ENCODE measurements around the gene TIMP3. TPM values are rescaled to one million over a fixed set of nuclear protein-coding genes. Genes with fewer than 3 reads are reported as not detected.

TIMP3 gene
- total and polyA plus RNA-seq, 4 experiments from 2014 or later, result 1.7 to 2.3 TPM; not detected in 2

DNA sequence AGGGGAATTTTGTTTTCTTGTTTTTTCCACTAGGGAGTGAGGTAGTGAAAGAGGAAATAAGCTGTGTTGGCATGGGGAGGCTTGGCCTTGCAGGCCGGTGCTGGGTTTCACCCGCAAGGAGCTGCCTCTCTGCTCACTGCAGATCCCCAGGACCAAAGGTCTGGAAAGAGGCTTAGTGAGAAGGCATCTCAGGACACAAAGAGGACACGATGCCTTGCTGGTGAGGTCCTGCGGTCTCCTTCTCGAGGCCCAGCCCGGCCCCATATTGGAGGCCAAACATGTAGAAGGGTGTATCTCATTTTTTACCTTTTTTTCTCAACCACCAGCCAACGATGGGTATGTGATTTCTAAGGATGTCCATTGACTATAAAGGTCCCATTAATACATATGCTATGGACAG is 17.6 kb downstream of the TIMP3 start:
- ChIA-PET CTCF (ENCODE audit: partially characterized antibody) (no interaction called here), POLR2A (ENCODE audit: partially characterized antibody) (no interaction called here)
- intact Hi-C loops (cut with micrococcal nuclease), result no loop called here
- no peaks in the 10 kb centered on the region for H3K4me1 Mint-ChIP-seq
- peaks cover 0 to 2% (median 0%) of the 10 kb centered on the region in 8 donors for H3K9me3 Mint-ChIP-seq
- Histone ChIP-seq H3K4me1 (ENCODE audit: insufficient read depth, low read length) (no peaks in the 10 kb centered on the region), H3K4me3 (ENCODE audit: low read length in 2 of 2) (no peak overlapping the region), H3K27ac (ENCODE audit: low read depth, low read length) (no peak overlapping the region), H3K27me3 (ENCODE audit: insufficient read depth, low read length) (no peaks in the 10 kb centered on the region), H3K36me3 (ENCODE audit: insufficient read depth, low read length) (no peaks in the 10 kb centered on the region), H3K9me3 (ENCODE audit: control insufficient read depth in 1 of 2, low read length in 2 of 2) (no peaks in the 10 kb centered on the region)
- H3K27me3 Mint-ChIP-seq, result peaks cover 0 to 7% of the 10 kb centered on the region in 2 donors
- no peak overlapping the region for H3K27ac Mint-ChIP-seq
- H3K36me3 Mint-ChIP-seq, result no peaks in the 10 kb centered on the region
- H3K4me3 Mint-ChIP-seq, result no peak overlapping the region
- no peak for DNase-seq

- H3K27ac ChIP-seq (ENCODE audit: low read depth, low read length), result no peak overlapping the region
- H3K27me3 ChIP-seq (ENCODE audit: insufficient read depth, low read length), result no peaks in the 10 kb centered on the region
- CTCF ChIA-PET (ENCODE audit: partially characterized antibody), result no interaction called here
- DNase-seq, result no peak
- POLR2A ChIA-PET (ENCODE audit: partially characterized antibody), result no interaction called here
- H3K4me1 Mint-ChIP-seq, result no peaks in the 10 kb centered on the region
- no peaks in the 10 kb centered on the region for H3K36me3 ChIP-seq (ENCODE audit: insufficient read depth, low read length)
- H3K27ac Mint-ChIP-seq, result no peak overlapping the region
- no peaks in the 10 kb centered on the region for H3K4me1 ChIP-seq (ENCODE audit: insufficient read depth, low read length)
- intact Hi-C loops (cut with micrococcal nuclease), result no loop called here
- H3K9me3 ChIP-seq (ENCODE audit: control insufficient read depth in 1 of 2, low read length in 2 of 2), result no peaks in the 10 kb centered on the region
- no peak overlapping the region for H3K4me3 Mint-ChIP-seq
- peaks cover 0 to 2% (median 0%) of the 10 kb centered on the region in 8 donors for H3K9me3 Mint-ChIP-seq
- no peak overlapping the region for H3K4me3 ChIP-seq (ENCODE audit: low read length in 2 of 2)
- H3K36me3 Mint-ChIP-seq, result no peaks in the 10 kb centered on the region
- H3K27me3 Mint-ChIP-seq, result peaks cover 3 to 13% of the 10 kb centered on the region in 2 donors
Observed at GRCh38 chr22:32820131-32821119, 18.9 kb downstream of the TIMP3 start.

DNA sequence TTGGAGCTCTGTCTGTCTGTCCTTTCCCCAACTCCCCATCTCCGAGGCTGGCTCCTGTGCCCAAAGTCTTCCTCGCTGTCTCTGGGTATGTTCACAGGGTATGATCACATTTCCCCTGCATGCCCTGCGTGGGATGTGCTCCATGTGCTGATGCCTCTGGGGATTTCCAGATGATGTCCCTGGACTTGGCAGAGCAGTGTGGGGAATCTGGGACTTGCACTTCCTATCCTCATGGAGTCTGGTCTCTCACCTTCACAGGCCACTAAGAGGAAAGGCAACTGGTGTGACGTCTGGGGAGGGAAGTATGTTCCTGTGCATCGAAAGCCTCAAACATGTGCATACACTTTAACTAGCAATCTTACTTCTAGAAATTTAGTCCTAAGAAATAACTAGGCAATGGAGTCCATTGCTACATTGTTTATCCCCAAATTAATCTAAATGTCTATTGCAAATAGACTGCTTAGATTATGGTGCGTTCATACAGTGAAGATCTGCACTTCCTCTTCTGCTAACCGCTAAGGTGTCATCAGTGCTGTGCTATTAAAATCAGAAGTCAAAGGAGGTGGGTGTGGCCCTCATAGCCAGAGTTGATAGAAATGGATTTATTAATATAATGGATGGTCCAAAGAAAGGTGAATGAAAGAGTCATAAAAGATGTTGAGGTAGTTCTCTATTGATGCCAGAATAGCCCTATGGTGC is 20.8 kb downstream of the TIMP3 start:
- Histone ChIP-seq H3K27me3 (ENCODE audit: insufficient read depth, low read length) (no peaks in the 10 kb centered on the region), H3K36me3 (ENCODE audit: insufficient read depth, low read length) (no peaks in the 10 kb centered on the region), H3K4me3 (ENCODE audit: low read length in 2 of 2) (no peak overlapping the region), H3K9me3 (ENCODE audit: control insufficient read depth in 1 of 2, low read length in 2 of 2) (no peaks in the 10 kb centered on the region), H3K4me1 (ENCODE audit: insufficient read depth, low read length) (no peaks in the 10 kb centered on the region), H3K27ac (ENCODE audit: low read depth, low read length) (no peak overlapping the region)
- peaks cover 3 to 12% of the 10 kb centered on the region in 2 donors for H3K27me3 Mint-ChIP-seq
- no peaks in the 10 kb centered on the region for H3K36me3 Mint-ChIP-seq
- no peaks in the 10 kb centered on the region for H3K4me1 Mint-ChIP-seq
- no peak overlapping the region for H3K4me3 Mint-ChIP-seq
- no peak overlapping the region for H3K27ac Mint-ChIP-seq
- ChIA-PET CTCF (ENCODE audit: partially characterized antibody) (no interaction called here), POLR2A (ENCODE audit: partially characterized antibody) (no interaction called here)
- H3K9me3 Mint-ChIP-seq, result peaks cover 0 to 2% (median 0%) of the 10 kb centered on the region in 8 donors
- intact Hi-C loops (cut with micrococcal nuclease), result no loop called here
- DNase-seq, result no peak

DNA sequence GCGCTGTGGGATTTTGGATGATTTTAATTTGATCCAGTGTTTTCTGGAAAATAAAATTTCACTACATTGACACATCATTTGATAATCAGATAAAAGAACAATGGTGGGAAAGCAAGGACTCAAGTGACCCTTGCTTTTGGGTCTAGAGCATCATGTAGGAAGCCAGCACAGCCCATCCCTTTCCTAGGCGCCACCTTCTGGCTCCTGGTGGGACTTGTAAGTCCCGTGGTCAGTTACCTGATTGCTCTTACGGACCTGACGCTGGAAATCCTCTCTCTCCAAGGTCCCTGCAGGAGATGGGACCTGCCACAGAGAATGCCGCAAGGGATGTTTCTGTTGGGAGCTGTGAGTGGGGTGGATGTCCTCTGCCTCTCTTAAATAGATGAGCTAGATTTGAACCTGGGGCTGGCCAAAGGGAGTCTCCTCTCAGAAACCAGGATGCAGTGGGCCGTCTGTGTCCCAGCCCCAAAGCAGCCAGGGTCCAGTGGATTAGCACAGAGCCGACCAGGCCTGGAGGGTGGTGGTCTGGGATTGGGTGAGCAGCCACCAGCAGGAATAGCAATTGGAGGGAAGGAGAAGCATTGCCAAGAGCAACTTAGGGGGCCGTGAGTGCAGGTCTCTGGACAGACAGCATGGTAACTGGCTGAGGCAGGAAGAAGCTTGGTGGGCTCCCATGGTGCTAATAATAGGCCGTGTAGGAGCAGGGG is 21.7 kb downstream of the TIMP3 start:
- Histone ChIP-seq H3K36me3 (ENCODE audit: insufficient read depth, low read length) (no peaks in the 10 kb centered on the region), H3K4me1 (ENCODE audit: insufficient read depth, low read length) (no peaks in the 10 kb centered on the region), H3K27me3 (ENCODE audit: insufficient read depth, low read length) (no peaks in the 10 kb centered on the region), H3K27ac (ENCODE audit: low read depth, low read length) (no peak overlapping the region), H3K9me3 (ENCODE audit: control insufficient read depth in 1 of 2, low read length in 2 of 2) (no peaks in the 10 kb centered on the region), H3K4me3 (ENCODE audit: low read length in 2 of 2) (no peak overlapping the region)
- peak in 1 of 5 donors; percentile 7 for DNase-seq
- CTCF ChIA-PET (ENCODE audit: partially characterized antibody), result interaction anchor here (0.9 kb wide), 1 partner anchor 162 kb away, joined by 3 read pairs; no protein-coding TSS in a partner anchor
- H3K36me3 Mint-ChIP-seq, result no peaks in the 10 kb centered on the region
- peaks cover 3 to 9% of the 10 kb centered on the region in 2 donors for H3K27me3 Mint-ChIP-seq
- intact Hi-C loops (cut with micrococcal nuclease), result no loop called here
- no peaks in the 10 kb centered on the region for H3K4me1 Mint-ChIP-seq
- peaks cover 0 to 2% (median 0%) of the 10 kb centered on the region in 8 donors for H3K9me3 Mint-ChIP-seq
- no peak overlapping the region for H3K4me3 Mint-ChIP-seq
- POLR2A ChIA-PET (ENCODE audit: partially characterized antibody), result no interaction called here
- no peak overlapping the region for H3K27ac Mint-ChIP-seq

DNA sequence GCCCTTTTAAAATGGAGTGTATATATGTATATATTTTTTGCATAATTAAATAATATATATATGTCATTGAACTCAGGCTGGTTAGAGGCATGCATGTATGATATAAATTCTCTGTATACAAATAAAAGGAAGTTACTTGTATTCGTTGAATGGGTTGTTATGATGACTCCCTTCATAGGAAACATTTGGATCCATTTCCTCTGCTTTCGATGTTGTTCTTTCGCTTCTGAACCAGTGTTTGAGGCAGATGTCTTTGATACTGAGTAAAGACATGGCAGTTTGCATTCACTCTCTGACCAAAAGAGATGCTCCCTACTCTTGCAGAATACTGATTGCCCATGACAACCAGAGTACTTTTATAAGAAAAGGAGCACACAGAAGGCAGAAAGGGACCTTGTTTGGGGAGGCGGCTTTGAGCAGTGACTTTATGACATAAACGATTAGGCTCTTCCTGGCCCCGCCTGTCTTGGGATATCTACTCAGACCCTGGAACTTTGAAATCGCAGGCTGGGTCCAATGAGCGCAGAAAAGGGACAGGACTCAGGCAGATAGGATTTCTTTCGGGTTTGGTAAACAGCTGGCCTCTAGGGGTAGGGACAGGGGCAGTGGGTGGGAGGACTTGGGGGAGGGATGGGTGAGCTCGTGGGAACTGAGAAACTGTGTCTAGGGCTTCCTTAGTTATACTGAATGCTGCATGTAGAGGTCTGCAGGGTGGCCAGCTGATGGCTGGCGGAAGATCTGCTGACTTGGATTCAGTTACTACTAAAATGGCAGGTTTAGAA is 23.2 kb downstream of the TIMP3 start:
- Mint-ChIP-seq H3K27ac (no peak overlapping the region), H3K9me3 (peaks cover 0 to 2% (median 0%) of the 10 kb centered on the region in 8 donors), H3K4me1 (no peaks in the 10 kb centered on the region), H3K27me3 (peaks cover 3 to 12% of the 10 kb centered on the region in 2 donors), H3K4me3 (no peak overlapping the region), H3K36me3 (no peaks in the 10 kb centered on the region)
- Histone ChIP-seq H3K27me3 (ENCODE audit: insufficient read depth, low read length) (no peaks in the 10 kb centered on the region), H3K27ac (ENCODE audit: low read depth, low read length) (no peak overlapping the region), H3K9me3 (ENCODE audit: control insufficient read depth in 1 of 2, low read length in 2 of 2) (no peaks in the 10 kb centered on the region), H3K4me1 (ENCODE audit: insufficient read depth, low read length) (no peaks in the 10 kb centered on the region), H3K4me3 (ENCODE audit: low read length in 2 of 2) (no peak overlapping the region), H3K36me3 (ENCODE audit: insufficient read depth, low read length) (no peaks in the 10 kb centered on the region)
- POLR2A ChIA-PET (ENCODE audit: partially characterized antibody), result no interaction called here
- intact Hi-C loops (cut with micrococcal nuclease), result no loop called here
- no peak for DNase-seq
- CTCF ChIA-PET (ENCODE audit: partially characterized antibody), result no interaction called here

DNA sequence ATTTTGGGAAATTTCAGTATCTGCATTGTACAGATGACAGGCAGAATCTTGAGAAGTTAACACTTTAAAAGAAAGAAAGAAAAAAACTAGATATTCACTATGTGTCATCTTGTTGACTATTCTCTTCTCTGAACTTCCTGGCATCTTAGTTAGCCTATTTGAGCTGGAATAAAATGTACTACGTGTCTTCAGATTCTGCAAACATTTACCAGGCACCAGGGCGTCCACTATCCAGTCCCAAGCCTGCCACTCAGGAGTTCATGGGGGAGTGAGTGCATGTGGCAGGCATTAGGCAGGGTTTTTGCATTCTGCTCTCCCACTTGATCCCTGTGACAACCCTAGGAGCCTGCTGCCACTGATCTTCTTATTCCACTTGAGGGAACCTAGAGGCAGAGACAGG is 25.0 kb downstream of the TIMP3 start:
- H3K9me3 Mint-ChIP-seq, result peaks cover 0 to 2% (median 0%) of the 10 kb centered on the region in 8 donors
- no peak overlapping the region for H3K4me3 Mint-ChIP-seq
- ChIA-PET CTCF (ENCODE audit: partially characterized antibody) (interaction anchor here (1.4 kb wide), 1 partner anchor 10 kb away, joined by 6 read pairs; no protein-coding TSS in a partner anchor), POLR2A (ENCODE audit: partially characterized antibody) (no interaction called here)
- intact Hi-C loops (cut with micrococcal nuclease), result no loop called here
- peak overlapping the region in 1 of 7 donors; percentile 62 for H3K27ac Mint-ChIP-seq
- peaks cover 0 to 2% (median 0%) of the 10 kb centered on the region in 4 donors for H3K4me1 Mint-ChIP-seq
- peaks cover 4 to 12% of the 10 kb centered on the region in 2 donors for H3K27me3 Mint-ChIP-seq
- DNase-seq, result no peak
- no peaks in the 10 kb centered on the region for H3K36me3 Mint-ChIP-seq
- Histone ChIP-seq H3K9me3 (ENCODE audit: control insufficient read depth in 1 of 2, low read length in 2 of 2) (no peaks in the 10 kb centered on the region), H3K27me3 (ENCODE audit: insufficient read depth, low read length) (no peaks in the 10 kb centered on the region), H3K4me3 (ENCODE audit: low read length in 2 of 2) (no peak overlapping the region), H3K4me1 (ENCODE audit: insufficient read depth, low read length) (no peaks in the 10 kb centered on the region), H3K36me3 (ENCODE audit: insufficient read depth, low read length) (no peaks in the 10 kb centered on the region), H3K27ac (ENCODE audit: low read depth, low read length) (no peak overlapping the region)
